ENCODE results near the gene PCP4L1. TPM values are rescaled to one million over a fixed set of nuclear protein-coding genes. Genes with fewer than 3 reads are reported as not detected.

Gene PCP4L1
- total RNA-seq = not detected

GRCh38 chr1:161258439-161259344 is at the start of gene PCP4L1:
Gene PCP4L1, plus strand, starts transcription at chr1:161258745. Its CDS starts 230 bp downstream, at chr1:161258975.
- intact Hi-C loops (cut with DNase I) = no loop called here
- Histone ChIP-seq H3K27ac (no peak within 1 kb of the TSS), H3K4me1 (peaks cover 0 to 5% of the 10 kb centered on the region in 2 donors), H3K27me3 (no peaks in the 10 kb centered on the region), H3K4me3 (peak within 1 kb of the TSS; percentile 45 to 51), H3K9me3 (peaks cover 0 to 5% of the 10 kb centered on the region in 2 donors), H3K36me3 (no peaks in the 10 kb centered on the region)
- TF ChIP-seq, protein P1, sequence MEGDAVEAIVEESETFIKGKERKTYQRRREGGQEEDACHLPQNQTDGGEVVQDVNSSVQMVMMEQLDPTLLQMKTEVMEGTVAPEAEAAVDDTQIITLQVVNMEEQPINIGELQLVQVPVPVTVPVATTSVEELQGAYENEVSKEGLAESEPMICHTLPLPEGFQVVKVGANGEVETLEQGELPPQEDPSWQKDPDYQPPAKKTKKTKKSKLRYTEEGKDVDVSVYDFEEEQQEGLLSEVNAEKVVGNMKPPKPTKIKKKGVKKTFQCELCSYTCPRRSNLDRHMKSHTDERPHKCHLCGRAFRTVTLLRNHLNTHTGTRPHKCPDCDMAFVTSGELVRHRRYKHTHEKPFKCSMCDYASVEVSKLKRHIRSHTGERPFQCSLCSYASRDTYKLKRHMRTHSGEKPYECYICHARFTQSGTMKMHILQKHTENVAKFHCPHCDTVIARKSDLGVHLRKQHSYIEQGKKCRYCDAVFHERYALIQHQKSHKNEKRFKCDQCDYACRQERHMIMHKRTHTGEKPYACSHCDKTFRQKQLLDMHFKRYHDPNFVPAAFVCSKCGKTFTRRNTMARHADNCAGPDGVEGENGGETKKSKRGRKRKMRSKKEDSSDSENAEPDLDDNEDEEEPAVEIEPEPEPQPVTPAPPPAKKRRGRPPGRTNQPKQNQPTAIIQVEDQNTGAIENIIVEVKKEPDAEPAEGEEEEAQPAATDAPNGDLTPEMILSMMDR (IDR thresholded peaks at IDR 0.05) = no peak
- DNase-seq (ENCODE audit: low spot score in 2 of 2) = no peak

GRCh38 chr1:161209790-161210409 is 48.6 kb upstream of the PCP4L1 start:
- intact Hi-C loops (cut with DNase I) = loop anchor here (10.0 kb wide), 2 partner anchors 165 to 535 kb away; partner anchors contain the start of genes DUSP12 and USF1
- Histone ChIP-seq H3K27me3 (no peaks in the 10 kb centered on the region), H3K27ac (no peak overlapping the region), H3K4me3 (no peak overlapping the region), H3K36me3 (peaks cover 67 to 92% of the 10 kb centered on the region in 2 donors), H3K4me1 (no peaks in the 10 kb centered on the region), H3K9me3 (no peaks in the 10 kb centered on the region)
- TF ChIP-seq, protein P1 (IDR thresholded peaks at IDR 0.05) = peak; percentile 82 to 88 (median 84)
- peak in 1 of 2 donors; percentile 87 for DNase-seq (ENCODE audit: low spot score in 2 of 2)

- Histone ChIP-seq H3K9me3 (no peaks in the 10 kb centered on the region), H3K27me3 (no peaks in the 10 kb centered on the region), H3K36me3 (peaks cover 45 to 58% of the 10 kb centered on the region in 2 donors), H3K27ac (peak overlapping the region in 1 of 2 donors; percentile 84), H3K4me3 (no peak overlapping the region), H3K4me1 (peaks cover 0 to 4% of the 10 kb centered on the region in 2 donors)
- DNase-seq (ENCODE audit: low spot score in 2 of 2) = no peak
- intact Hi-C loops (cut with DNase I) = no loop called here
- TF ChIP-seq, protein P1 (IDR thresholded peaks at IDR 0.05) = no peak
These were observed 44.2 kb upstream of the PCP4L1 start for GRCh38 chr1:161214369-161214768.

- TF ChIP-seq, protein P1 (IDR thresholded peaks at IDR 0.05) = no peak
- H3K9me3 ChIP-seq = no peaks in the 10 kb centered on the region
- H3K36me3 ChIP-seq = peaks cover 38 to 51% of the 10 kb centered on the region in 2 donors
- H3K27ac ChIP-seq = peak within 1 kb of the TSS; percentile 78 to 84
- no peaks in the 10 kb centered on the region for H3K27me3 ChIP-seq
- DNase-seq (ENCODE audit: low spot score in 2 of 2) = peak in 1 of 2 donors; percentile 79
- H3K4me1 ChIP-seq = peaks cover 0 to 4% of the 10 kb centered on the region in 2 donors
- intact Hi-C loops (cut with DNase I) = no loop called here
- peak within 1 kb of the TSS in 1 of 2 donors; percentile 39 for H3K4me3 ChIP-seq
These were observed 43.5 kb upstream of the PCP4L1 start, which contains the start of gene FCER1G for GRCh38 chr1:161215076-161215475. Gene FCER1G, plus strand, starts transcription at chr1:161215295. Its CDS starts 27 bp downstream, at chr1:161215322.

- no peak for DNase-seq (ENCODE audit: low spot score in 2 of 2)
- H3K4me3 ChIP-seq = peak overlapping the region in 1 of 2 donors; percentile 39
- H3K36me3 ChIP-seq = peaks cover 19 to 30% of the 10 kb centered on the region in 2 donors
- peaks cover 0 to 4% of the 10 kb centered on the region in 2 donors for H3K4me1 ChIP-seq
- TF ChIP-seq, protein P1 (IDR thresholded peaks at IDR 0.05) = no peak
- no peaks in the 10 kb centered on the region for H3K9me3 ChIP-seq
- no peaks in the 10 kb centered on the region for H3K27me3 ChIP-seq
- intact Hi-C loops (cut with DNase I) = no loop called here
- peak overlapping the region; percentile 78 to 84 for H3K27ac ChIP-seq
These were observed 41.4 kb upstream of the PCP4L1 start for GRCh38 chr1:161216945-161217712.

Data from ascending aorta (tissue), 2 donors.